ENCODE data around the gene ZNF528. TPM values are rescaled to one million over a fixed set of nuclear protein-coding genes. Genes with fewer than 3 reads are reported as not detected.

Gene ZNF528
- total RNA-seq = 10 to 100 TPM; 31.7 to 33.0 TPM

GRCh38 chr19:52397310-52398080 lies at the start of gene ZNF528:
Gene ZNF528, plus strand, starts transcription at chr19:52397849. Its CDS starts 4,165 bp downstream, at chr19:52402014.
- Mint-ChIP-seq H3K9me3 (peaks cover 43% of the 10 kb centered on the region), H3K4me1 (peaks cover 15% of the 10 kb centered on the region), H3K36me3 (peaks cover 57% of the 10 kb centered on the region), H3K4me3 (peak within 1 kb of the TSS; percentile 90), H3K27me3 (no peaks in the 10 kb centered on the region), H3K27ac (peak within 1 kb of the TSS; percentile 94)
- POLR2A ChIA-PET = interaction anchor here (1.5 to 3.0 kb wide), 2 partner anchors 24 to 28 kb away, joined by 3 to 17 read pairs; partner anchors contain the start of gene ZNF880
- DNase-seq (peak; percentile 96), ATAC-seq (ENCODE audit: low read depth) (peak; percentile 99)

GRCh38 chr19:52351512-52351911 lies 46.1 kb upstream of the ZNF528 start:
- ATAC-seq (ENCODE audit: low read depth) (no peak), DNase-seq (no peak)
- peaks cover 43% of the 10 kb centered on the region for H3K9me3 Mint-ChIP-seq
- POLR2A ChIA-PET = no interaction called here
- no peaks in the 10 kb centered on the region for H3K27me3 Mint-ChIP-seq
- no peak overlapping the region for H3K4me3 Mint-ChIP-seq
- peaks cover 61% of the 10 kb centered on the region for H3K36me3 Mint-ChIP-seq
- H3K4me1 Mint-ChIP-seq = no peaks in the 10 kb centered on the region
- H3K27ac Mint-ChIP-seq = no peak overlapping the region

DNA sequence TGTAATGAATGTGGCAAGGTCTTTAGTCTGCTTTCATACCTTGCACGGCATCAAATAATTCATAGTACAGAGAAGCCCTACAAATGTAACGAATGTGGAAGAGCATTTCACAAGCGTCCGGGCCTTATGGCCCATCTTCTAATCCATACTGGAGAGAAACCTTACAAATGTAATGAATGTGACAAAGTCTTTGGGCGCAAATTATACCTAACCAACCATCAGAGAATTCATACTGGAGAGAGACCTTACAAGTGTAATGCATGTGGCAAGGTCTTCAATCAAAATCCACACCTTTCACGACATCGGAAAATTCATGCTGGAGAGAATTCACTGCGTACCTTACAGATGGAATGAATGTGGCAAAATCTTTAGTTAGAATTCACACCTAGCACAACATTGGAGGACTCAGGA lies 31.2 kb upstream of the ZNF528 start:
- Mint-ChIP-seq H3K9me3 (peaks cover 36% of the 10 kb centered on the region), H3K4me1 (peaks cover 6% of the 10 kb centered on the region), H3K4me3 (no peak overlapping the region), H3K36me3 (peaks cover 48% of the 10 kb centered on the region), H3K27me3 (no peaks in the 10 kb centered on the region), H3K27ac (peak overlapping the region; percentile 28)
- POLR2A ChIA-PET = no interaction called here
- no peak for DNase-seq
- no peak for ATAC-seq (ENCODE audit: low read depth)

GRCh38 chr19:52369559-52370340 lies 27.9 kb upstream of the ZNF528 start, which contains the start of gene ZNF880:
Gene ZNF880, plus strand, starts transcription at chr19:52369923. Its CDS starts 43 bp downstream, at chr19:52369966.
- H3K27ac Mint-ChIP-seq = peak within 1 kb of the TSS; percentile 98
- H3K4me3 Mint-ChIP-seq = peak within 1 kb of the TSS; percentile 91
- H3K36me3 Mint-ChIP-seq = peaks cover 62% of the 10 kb centered on the region
- peaks cover 6% of the 10 kb centered on the region for H3K4me1 Mint-ChIP-seq
- H3K9me3 Mint-ChIP-seq = peaks cover 36% of the 10 kb centered on the region
- POLR2A ChIA-PET = interaction anchor here (0.6 to 2.4 kb wide), 3 partner anchors 28 to 181 kb away, joined by 3 to 17 read pairs (median 15); partner anchors contain the start of genes ZNF528 and ZNF610
- ATAC-seq (ENCODE audit: low read depth) (peak; percentile 97), DNase-seq (peak; percentile 96)
- H3K27me3 Mint-ChIP-seq = no peaks in the 10 kb centered on the region

GRCh38 chr19:52370341-52370710 lies 27.3 kb upstream of the ZNF528 start:
- Mint-ChIP-seq H3K4me3 (peak overlapping the region; percentile 91), H3K27ac (peak overlapping the region; percentile 98), H3K36me3 (peaks cover 63% of the 10 kb centered on the region), H3K9me3 (peaks cover 37% of the 10 kb centered on the region), H3K27me3 (no peaks in the 10 kb centered on the region), H3K4me1 (peaks cover 6% of the 10 kb centered on the region)
- POLR2A ChIA-PET = interaction anchor here (1.4 to 2.4 kb wide), 2 partner anchors 27 to 34 kb away, joined by 15 to 17 read pairs; partner anchors contain the start of genes ZNF528 and ZNF610
- DNase-seq = no peak
- ATAC-seq (ENCODE audit: low read depth) = no peak

DNA sequence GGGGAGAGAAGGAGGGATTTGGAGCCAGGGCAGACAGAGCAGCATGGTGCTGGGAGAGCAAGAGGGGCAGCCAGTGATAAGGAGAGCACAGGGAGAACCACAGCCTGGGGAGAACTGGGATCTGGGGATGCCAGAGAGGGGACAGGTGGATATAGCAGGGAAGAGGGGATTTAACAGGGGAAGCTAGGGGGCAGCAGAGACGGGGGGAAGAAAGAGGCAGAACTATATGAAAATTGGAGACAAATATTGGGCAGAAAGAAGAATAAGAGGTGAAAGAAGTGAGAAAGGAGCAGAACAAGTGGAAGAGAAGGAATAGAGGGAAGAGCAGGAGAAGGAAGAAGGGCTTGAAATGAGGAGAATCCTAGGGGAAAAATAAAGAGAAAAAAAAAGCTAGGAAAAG lies 6.5 kb upstream of the ZNF528 start:
- peaks cover 36% of the 10 kb centered on the region for H3K9me3 Mint-ChIP-seq
- ATAC-seq (ENCODE audit: low read depth) = no peak
- peaks cover 32% of the 10 kb centered on the region for H3K36me3 Mint-ChIP-seq

GRCh38 chr19:52398081-52398441 lies 412 bp downstream of the ZNF528 start:
- ATAC-seq (ENCODE audit: low read depth) (peak; percentile 51), DNase-seq (no peak)
- peaks cover 42% of the 10 kb centered on the region for H3K9me3 Mint-ChIP-seq
- H3K4me3 Mint-ChIP-seq = peak overlapping the region; percentile 90
- peaks cover 15% of the 10 kb centered on the region for H3K4me1 Mint-ChIP-seq
- H3K27ac Mint-ChIP-seq = peak overlapping the region; percentile 94
- no peaks in the 10 kb centered on the region for H3K27me3 Mint-ChIP-seq
- H3K36me3 Mint-ChIP-seq = peaks cover 60% of the 10 kb centered on the region
- POLR2A ChIA-PET = interaction anchor here (0.6 to 3.0 kb wide), 3 partner anchors 25 to 595 kb away, joined by 3 to 17 read pairs (median 6); partner anchors contain the start of gene ZNF880

More for the DNA sequence above, 6.5 kb upstream of the ZNF528 start:
- POLR2A ChIA-PET = interaction anchor here (0.6 kb wide), 1 partner anchor 161 kb away, joined by 3 read pairs; no protein-coding TSS in a partner anchor
- Mint-ChIP-seq H3K27ac (no peak overlapping the region), H3K4me1 (no peaks in the 10 kb centered on the region), H3K27me3 (no peaks in the 10 kb centered on the region), H3K4me3 (no peak overlapping the region)
- DNase-seq = no peak

DNA sequence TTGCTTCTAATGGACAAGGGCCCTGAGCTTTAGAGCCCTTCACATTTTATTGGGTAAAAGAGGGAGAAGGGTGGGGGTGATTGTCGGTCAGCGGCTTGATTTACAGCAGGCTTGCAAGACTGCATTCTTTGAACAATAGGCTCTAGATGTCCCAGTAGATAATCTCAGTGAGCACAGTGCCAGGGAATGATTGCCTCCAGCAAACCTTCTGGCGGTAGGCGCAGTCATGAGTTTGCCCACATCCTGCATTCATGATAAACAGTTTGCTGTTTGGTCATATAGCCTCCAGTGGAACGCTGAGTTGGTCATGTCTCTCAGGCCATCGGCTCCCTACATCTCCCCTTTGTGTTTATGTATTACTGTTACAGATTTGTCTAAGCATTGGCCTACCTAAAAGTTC lies 12.6 kb downstream of the ZNF528 start:
- Mint-ChIP-seq H3K9me3 (peaks cover 34% of the 10 kb centered on the region), H3K4me3 (no peak overlapping the region), H3K27me3 (no peaks in the 10 kb centered on the region), H3K4me1 (no peaks in the 10 kb centered on the region), H3K36me3 (peaks cover 77% of the 10 kb centered on the region), H3K27ac (no peak overlapping the region)
- ATAC-seq (ENCODE audit: low read depth) (no peak), DNase-seq (no peak)
- POLR2A ChIA-PET = no interaction called here

DNA sequence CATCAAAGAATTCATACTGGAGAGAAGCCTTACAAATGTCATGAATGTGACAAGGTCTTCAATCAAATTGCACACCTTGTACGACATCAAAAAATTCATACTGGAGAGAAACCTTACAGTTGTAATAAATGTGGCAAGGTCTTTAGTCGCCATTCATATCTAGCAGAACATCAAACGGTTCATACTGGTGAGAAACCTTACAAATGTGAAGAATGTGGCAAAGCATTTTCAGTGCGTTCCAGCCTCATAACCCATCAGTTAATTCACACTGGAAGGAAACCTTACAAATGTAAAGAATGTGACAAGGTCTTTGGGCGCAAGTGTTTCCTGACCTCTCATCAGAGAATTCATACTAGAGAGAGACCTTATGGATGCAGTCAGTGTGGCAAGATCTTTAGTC lies 18.1 kb downstream of the ZNF528 start:
- no peak for ATAC-seq (ENCODE audit: low read depth)
- H3K36me3 Mint-ChIP-seq = peaks cover 26% of the 10 kb centered on the region
- no peaks in the 10 kb centered on the region for H3K27me3 Mint-ChIP-seq
- H3K4me1 Mint-ChIP-seq = no peaks in the 10 kb centered on the region
- POLR2A ChIA-PET = no interaction called here
- H3K9me3 Mint-ChIP-seq = peaks cover 50% of the 10 kb centered on the region
- no peak overlapping the region for H3K27ac Mint-ChIP-seq
- H3K4me3 Mint-ChIP-seq = no peak overlapping the region
- DNase-seq = no peak

- no peak for ATAC-seq (ENCODE audit: low read depth)
- no peaks in the 10 kb centered on the region for H3K27me3 Mint-ChIP-seq
- no peak for DNase-seq
- H3K4me1 Mint-ChIP-seq = no peaks in the 10 kb centered on the region
- POLR2A ChIA-PET = no interaction called here
- peaks cover 31% of the 10 kb centered on the region for H3K9me3 Mint-ChIP-seq
- H3K36me3 Mint-ChIP-seq = peaks cover 2% of the 10 kb centered on the region
- H3K4me3 Mint-ChIP-seq = no peak within 1 kb of the TSS
- H3K27ac Mint-ChIP-seq = no peak within 1 kb of the TSS
Observed at GRCh38 chr19:52428937-52429336, 31.3 kb downstream of the ZNF528 start, which contains the start of gene ZNF534. Gene ZNF534, plus strand, starts transcription at chr19:52429148. Its CDS starts 2,327 bp downstream, at chr19:52431475.

DNA sequence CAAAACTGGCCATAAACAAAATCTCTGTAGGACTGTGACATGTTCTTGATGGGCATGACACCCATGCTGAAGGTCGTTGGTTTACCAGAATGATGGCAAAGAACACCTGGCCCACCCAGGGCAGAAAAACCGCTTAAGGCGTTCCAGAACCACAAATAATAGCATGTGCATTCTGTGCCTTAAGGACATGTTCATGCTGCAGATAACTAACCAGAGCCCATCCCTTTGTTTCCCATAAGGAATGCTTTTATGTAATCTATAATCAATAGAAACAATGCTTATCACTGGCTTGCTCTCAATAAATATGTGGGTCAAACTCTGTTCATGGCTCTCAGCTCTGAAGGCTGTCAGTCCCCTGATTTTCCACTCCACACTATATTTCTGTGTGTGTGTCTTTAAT lies 44.5 kb downstream of the ZNF528 start:
- Mint-ChIP-seq H3K27ac (no peak overlapping the region), H3K27me3 (no peaks in the 10 kb centered on the region), H3K4me1 (no peaks in the 10 kb centered on the region), H3K4me3 (no peak overlapping the region), H3K36me3 (no peaks in the 10 kb centered on the region), H3K9me3 (peaks cover 30% of the 10 kb centered on the region)
- DNase-seq = no peak
- no peak for ATAC-seq (ENCODE audit: low read depth)
- POLR2A ChIA-PET = no interaction called here

DNA sequence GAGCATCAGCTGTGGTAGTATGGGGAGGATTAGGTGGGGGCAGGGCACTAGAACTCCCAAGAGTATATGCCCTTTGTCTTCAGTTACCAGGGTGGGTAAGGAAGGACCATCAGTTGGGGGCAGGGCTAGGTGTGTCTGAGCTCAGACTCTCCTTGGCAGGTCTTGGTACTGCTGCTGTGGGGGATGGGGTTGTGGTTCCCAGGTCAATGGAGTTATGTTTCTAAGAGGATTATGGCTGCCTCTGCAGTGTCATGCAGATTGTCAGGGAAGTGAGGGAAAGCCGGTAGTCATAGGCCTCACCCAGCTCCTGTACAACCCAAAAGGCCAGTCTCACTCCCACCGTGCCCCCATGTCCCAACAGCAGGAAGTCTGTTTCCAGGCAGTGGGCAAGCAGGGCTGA lies 46.9 kb downstream of the ZNF528 start:
- Mint-ChIP-seq H3K4me3 (no peak overlapping the region), H3K27me3 (no peaks in the 10 kb centered on the region), H3K36me3 (no peaks in the 10 kb centered on the region), H3K4me1 (no peaks in the 10 kb centered on the region), H3K27ac (no peak overlapping the region), H3K9me3 (peaks cover 28% of the 10 kb centered on the region)
- POLR2A ChIA-PET = no interaction called here
- no peak for DNase-seq
- no peak for ATAC-seq (ENCODE audit: low read depth)

GRCh38 chr19:52451241-52451640 lies 53.6 kb downstream of the ZNF528 start:
- Mint-ChIP-seq H3K27me3 (no peaks in the 10 kb centered on the region), H3K4me1 (peaks cover 5% of the 10 kb centered on the region), H3K4me3 (no peak overlapping the region), H3K9me3 (peaks cover 36% of the 10 kb centered on the region), H3K36me3 (peaks cover 25% of the 10 kb centered on the region), H3K27ac (no peak overlapping the region)
- ATAC-seq (ENCODE audit: low read depth) (no peak), DNase-seq (no peak)
- POLR2A ChIA-PET = no interaction called here
